ENCODE measurements around the gene FOSB. TPM values are rescaled to one million over a fixed set of nuclear protein-coding genes. Genes with fewer than 3 reads are reported as not detected.
"Not testable (repeated sequence)": the region's sequence is repeated elsewhere in the genome, so short reads cannot be mapped to it uniquely, and the experiment has no call there.

Gene FOSB
- polyA plus RNA-seq, 4 donors, result 0.89 to 82.1 (median 10.6) TPM

- no peak for DNase-seq
- FAIRE-seq, result no peak
- 11 to 14% (median 12%) methylated on average over 20 of the region's 20 CpGs for WGBS, 3 donors
- Histone ChIP-seq H3K4me1 (ENCODE audit: control insufficient read depth in 3 of 3, insufficient read depth in 2 of 3, low read depth in 1 of 3, low read length in 2 of 3) (peaks cover 2 to 21% (median 7%) of the 10 kb centered on the region in 3 donors), H3K9me3 (ENCODE audit: control insufficient read depth in 2 of 2, insufficient read depth in 1 of 2, low read depth in 1 of 2, low read length in 1 of 2) (no peaks in the 10 kb centered on the region), H3K4me3 (ENCODE audit: low read depth in 1 of 3, low read length in 3 of 3) (peak overlapping the region; percentile 38 to 62 (median 61)), H3K27ac (ENCODE audit: low read depth in 1 of 3, low read length in 2 of 3) (peak overlapping the region; percentile 74 to 98 (median 94)), H3K36me3 (ENCODE audit: control insufficient read depth in 3 of 3, insufficient read depth in 2 of 3, low read depth in 1 of 3, low read length in 3 of 3) (peaks cover 0 to 39% (median 0%) of the 10 kb centered on the region in 3 donors), H3K27me3 (ENCODE audit: control insufficient read depth in 3 of 3, insufficient read depth in 3 of 3, low read length in 3 of 3) (no peaks in the 10 kb centered on the region)
Measured at GRCh38 chr19:45423033-45423588, 44.7 kb upstream of the FOSB start.

- peak within 1 kb of the TSS; percentile 38 to 62 (median 61) for H3K4me3 ChIP-seq (ENCODE audit: low read depth in 1 of 3, low read length in 3 of 3)
- peaks cover 2 to 25% (median 7%) of the 10 kb centered on the region in 3 donors for H3K4me1 ChIP-seq (ENCODE audit: control insufficient read depth in 3 of 3, insufficient read depth in 2 of 3, low read depth in 1 of 3, low read length in 2 of 3)
- peak within 1 kb of the TSS; percentile 91 to 98 (median 94) for H3K27ac ChIP-seq (ENCODE audit: low read depth in 1 of 3, low read length in 2 of 3)
- 1% methylated on average over 37 of the region's 37 CpGs for WGBS, 3 donors
- peak; percentile 98 to 99 for DNase-seq
- peaks cover 0 to 4% (median 0%) of the 10 kb centered on the region in 3 donors for H3K27me3 ChIP-seq (ENCODE audit: control insufficient read depth in 3 of 3, insufficient read depth in 3 of 3, low read length in 3 of 3)
- FAIRE-seq, result no peak
- no peaks in the 10 kb centered on the region for H3K9me3 ChIP-seq (ENCODE audit: control insufficient read depth in 2 of 2, insufficient read depth in 1 of 2, low read depth in 1 of 2, low read length in 1 of 2)
- H3K36me3 ChIP-seq (ENCODE audit: control insufficient read depth in 3 of 3, insufficient read depth in 2 of 3, low read depth in 1 of 3, low read length in 3 of 3), result peaks cover 0 to 33% (median 0%) of the 10 kb centered on the region in 3 donors
Measured at GRCh38 chr19:45423589-45424190, 44.1 kb upstream of the FOSB start, which contains the start of gene ERCC1. Gene ERCC1, minus strand, starts transcription at chr19:45423917. Its CDS starts 543 bp downstream, at chr19:45423374.

GRCh38 chr19:45424191-45425058, 43.4 kb upstream of the FOSB start:
- Histone ChIP-seq H3K9me3 (ENCODE audit: control insufficient read depth in 2 of 2, insufficient read depth in 1 of 2, low read depth in 1 of 2, low read length in 1 of 2) (no peaks in the 10 kb centered on the region), H3K27ac (ENCODE audit: low read depth in 1 of 3, low read length in 2 of 3) (peak overlapping the region; percentile 91 to 98 (median 94)), H3K4me3 (ENCODE audit: low read depth in 1 of 3, low read length in 3 of 3) (peak overlapping the region; percentile 38 to 62 (median 61)), H3K27me3 (ENCODE audit: control insufficient read depth in 3 of 3, insufficient read depth in 3 of 3, low read length in 3 of 3) (peaks cover 0 to 8% (median 0%) of the 10 kb centered on the region in 3 donors), H3K36me3 (ENCODE audit: control insufficient read depth in 3 of 3, insufficient read depth in 2 of 3, low read depth in 1 of 3, low read length in 3 of 3) (peaks cover 0 to 27% (median 0%) of the 10 kb centered on the region in 3 donors), H3K4me1 (ENCODE audit: control insufficient read depth in 3 of 3, insufficient read depth in 2 of 3, low read depth in 1 of 3, low read length in 2 of 3) (peaks cover 2 to 25% (median 7%) of the 10 kb centered on the region in 3 donors)
- WGBS, 3 donors, result 4 to 17% (median 7%) methylated on average over 24 of the region's 24 CpGs
- FAIRE-seq, result no peak
- DNase-seq, result peak; percentile 76

- WGBS, 3 donors, result 3 to 4% (median 3%) methylated on average over 68 to 73 of the region's 73 CpGs
- DNase-seq, result peak in 1 of 2 donors; percentile 44
- peak overlapping the region in 2 of 3 donors; percentile 11 to 75 for H3K27ac ChIP-seq (ENCODE audit: low read depth in 1 of 3, low read length in 2 of 3)
Measured at GRCh38 chr19:45428384-45429231, 39.2 kb upstream of the FOSB start.

GRCh38 chr19:45429896-45430295, 37.9 kb upstream of the FOSB start:
- 43 to 73% (median 63%) methylated on average over 11 of the region's 11 CpGs for WGBS, 3 donors
- H3K27ac ChIP-seq (ENCODE audit: low read depth in 1 of 3, low read length in 2 of 3); DNase-seq; H3K4me1 ChIP-seq (ENCODE audit: control insufficient read depth in 3 of 3, insufficient read depth in 2 of 3, low read depth in 1 of 3, low read length in 2 of 3); H3K9me3 ChIP-seq (ENCODE audit: control insufficient read depth in 2 of 2, insufficient read depth in 1 of 2, low read depth in 1 of 2, low read length in 1 of 2); H3K27me3 ChIP-seq (ENCODE audit: control insufficient read depth in 3 of 3, insufficient read depth in 3 of 3, low read length in 3 of 3); FAIRE-seq; H3K36me3 ChIP-seq (ENCODE audit: control insufficient read depth in 3 of 3, insufficient read depth in 2 of 3, low read depth in 1 of 3, low read length in 3 of 3); H3K4me3 ChIP-seq (ENCODE audit: low read depth in 1 of 3, low read length in 3 of 3): not testable (repeated sequence)

More at GRCh38 chr19:45428384-45429231, 39.2 kb upstream of the FOSB start:
- Histone ChIP-seq H3K27me3 (ENCODE audit: control insufficient read depth in 3 of 3, insufficient read depth in 3 of 3, low read length in 3 of 3) (peaks cover 0 to 8% (median 0%) of the 10 kb centered on the region in 3 donors), H3K4me3 (ENCODE audit: low read depth in 1 of 3, low read length in 3 of 3) (peak overlapping the region; percentile 13 to 40 (median 37)), H3K36me3 (ENCODE audit: control insufficient read depth in 3 of 3, insufficient read depth in 2 of 3, low read depth in 1 of 3, low read length in 3 of 3) (no peaks in the 10 kb centered on the region), H3K9me3 (ENCODE audit: control insufficient read depth in 2 of 2, insufficient read depth in 1 of 2, low read depth in 1 of 2, low read length in 1 of 2) (no peaks in the 10 kb centered on the region), H3K4me1 (ENCODE audit: control insufficient read depth in 3 of 3, insufficient read depth in 2 of 3, low read depth in 1 of 3, low read length in 2 of 3) (peaks cover 0 to 19% (median 3%) of the 10 kb centered on the region in 3 donors)
- no peak for FAIRE-seq

GRCh38 chr19:45431008-45431407, 36.8 kb upstream of the FOSB start:
- not testable (repeated sequence) for H3K27me3 ChIP-seq (ENCODE audit: control insufficient read depth in 3 of 3, insufficient read depth in 3 of 3, low read length in 3 of 3); FAIRE-seq; H3K9me3 ChIP-seq (ENCODE audit: control insufficient read depth in 2 of 2, insufficient read depth in 1 of 2, low read depth in 1 of 2, low read length in 1 of 2); H3K36me3 ChIP-seq (ENCODE audit: control insufficient read depth in 3 of 3, insufficient read depth in 2 of 3, low read depth in 1 of 3, low read length in 3 of 3); DNase-seq; H3K4me1 ChIP-seq (ENCODE audit: control insufficient read depth in 3 of 3, insufficient read depth in 2 of 3, low read depth in 1 of 3, low read length in 2 of 3); H3K4me3 ChIP-seq (ENCODE audit: low read depth in 1 of 3, low read length in 3 of 3); H3K27ac ChIP-seq (ENCODE audit: low read depth in 1 of 3, low read length in 2 of 3)
- WGBS, 3 donors, result 46 to 60% (median 55%) methylated on average over 9 of the region's 9 CpGs

- FAIRE-seq; H3K36me3 ChIP-seq (ENCODE audit: control insufficient read depth in 3 of 3, insufficient read depth in 2 of 3, low read depth in 1 of 3, low read length in 3 of 3); H3K9me3 ChIP-seq (ENCODE audit: control insufficient read depth in 2 of 2, insufficient read depth in 1 of 2, low read depth in 1 of 2, low read length in 1 of 2); H3K27me3 ChIP-seq (ENCODE audit: control insufficient read depth in 3 of 3, insufficient read depth in 3 of 3, low read length in 3 of 3); H3K4me1 ChIP-seq (ENCODE audit: control insufficient read depth in 3 of 3, insufficient read depth in 2 of 3, low read depth in 1 of 3, low read length in 2 of 3); DNase-seq; H3K4me3 ChIP-seq (ENCODE audit: low read depth in 1 of 3, low read length in 3 of 3); H3K27ac ChIP-seq (ENCODE audit: low read depth in 1 of 3, low read length in 2 of 3): not testable (repeated sequence)
- 82 to 95% (median 92%) methylated on average over 8 of the region's 8 CpGs for WGBS, 3 donors
Measured at GRCh38 chr19:45432543-45432942, 35.3 kb upstream of the FOSB start.

Data from small intestine (tissue), 7 donors.